K562 (cell line): ENCODE measurements around the gene GPR12. TPM values are rescaled to one million over a fixed set of nuclear protein-coding genes. Genes with fewer than 3 reads are reported as not detected.

Source experiments
- ATAC-seq: fragments of 200-7000 bp; cut with Tn5 transposase; 3 replicates; pipeline ENCODE4 v1.9.1; 2020; ENCODE audit warnings: moderate library complexity
- BruUV-seq: library from RNA; stranded (reverse); fragments of 400-500 nt; replicated peaks from 2 replicates; lab custom pipeline; 2021; lab: Mats Ljungman, UMichigan
- CTCF ChIA-PET: fragments of 300-600 bp; formaldehyde crosslinking; extraction: SDS; loops from one replicate; lab custom pipeline; 2021; ENCODE audit warnings: low intra/inter-chr PET ratio; lab: Yijun Ruan, JAX
- POLR2A ChIA-PET: fragments of 300-600, 350-650 bp; sonication (Branson Sonifier 250); formaldehyde crosslinking; extraction: SDS; loops from one replicate; lab custom pipeline; 2021; ENCODE audit warnings: antibody characterized with exemption, inconsistent platforms; lab: Yijun Ruan, JAX
- DNase-seq, 4 experiments: peaks; one replicate each; pipeline versions ENCODE4 v3.0.0 to v3.0.0-alpha.2; 2011 to 2018; ENCODE audit warnings: low spot score in 3 of 4, mixed read lengths in 3 of 4; ENCODE audit errors: extremely low read depth in 1 of 4
- FAIRE-seq: peaks from 2 replicates; lab custom pipeline; 2011; peaks lifted over from hg19 to GRCh38; lab: Jason Lieb, UNC
- H2AFZ ChIP-seq: 2 replicates; pipeline ENCODE4 v1.6.0; 2011; ENCODE audit warnings: low read depth, low read length, control low read depth, inconsistent platforms
- H3K27ac ChIP-seq: fragments of 200-600 bp; 3 replicates; pipeline ENCODE4 v1.8.0; 2011; ENCODE audit warnings: low read depth, mild to moderate bottlenecking, control low read depth, inconsistent platforms, low read length, moderate library complexity, mixed read lengths; ENCODE audit errors: extremely low read depth
- H3K27me3 ChIP-seq, 2 experiments: fragments of 300-600 bp in 1 of 2; 2 replicates in 1 of 2; 3 replicates in 1 of 2; pipeline versions ENCODE4 v1.6.0 to v1.8.0; 2011; ENCODE audit warnings: inconsistent platforms in 2 of 2, low read length in 2 of 2, mild to moderate bottlenecking in 1 of 2, mixed read lengths in 1 of 2, moderate library complexity in 1 of 2; ENCODE audit not compliant: control insufficient read depth in 2 of 2, insufficient read depth in 2 of 2
- H3K36me3 ChIP-seq: fragments of 300-600 bp; 3 replicates; pipeline ENCODE4 v1.8.0; 2011; ENCODE audit warnings: mild to moderate bottlenecking, low read length, inconsistent platforms; ENCODE audit not compliant: control insufficient read depth, insufficient read depth
- H3K4me1 ChIP-seq, 2 experiments: fragments of 200-600 bp in 1 of 2; replicated peaks in 1 of 2; 2 replicates in 1 of 2; 3 replicates in 1 of 2; pipeline versions ENCODE4 v1.5.1 to v1.8.0; 2011; ENCODE audit warnings: inconsistent platforms in 2 of 2, low read length in 2 of 2, mild to moderate bottlenecking in 1 of 2, mixed read lengths in 1 of 2, moderate library complexity in 1 of 2; ENCODE audit not compliant: control insufficient read depth in 2 of 2, insufficient read depth in 2 of 2
- H3K4me2 ChIP-seq: 2 replicates; pipeline ENCODE4 v1.6.1; 2011; ENCODE audit warnings: low read length, control low read depth, inconsistent platforms, mixed read lengths; ENCODE audit not compliant: insufficient read depth
- H3K4me3 ChIP-seq: fragments of 200-600 bp; sonication (generic), shearing (Covaris generic); 2 replicates; pipeline ENCODE4 v1.5.1; 2016; ENCODE audit warnings: control low read depth, inconsistent platforms
- H3K79me2 ChIP-seq: fragments of 200-600 bp; 3 replicates; pipeline ENCODE4 v1.8.0; 2011; ENCODE audit warnings: low read length, inconsistent platforms; ENCODE audit not compliant: control insufficient read depth, insufficient read depth
- H3K9ac ChIP-seq, 2 experiments: 2 replicates each; pipeline versions ENCODE4 v1.6.0 to v1.6.1; 2011; ENCODE audit warnings: low read depth in 2 of 2, low read length in 2 of 2, control low read depth in 1 of 2, inconsistent platforms in 1 of 2, mild to moderate bottlenecking in 1 of 2, mixed read lengths in 1 of 2; ENCODE audit not compliant: insufficient read depth in 1 of 2
- H3K9me1 ChIP-seq: one replicate; pipeline ENCODE4 v1.6.0; 2011; ENCODE audit warnings: inconsistent platforms, mild to moderate bottlenecking, low read length, moderate library complexity; ENCODE audit not compliant: control insufficient read depth, insufficient read depth
- H3K9me3 ChIP-seq: replicated peaks from 2 replicates; pipeline ENCODE4 v1.5.1; 2011; ENCODE audit warnings: low read depth, low read length, inconsistent platforms; ENCODE audit not compliant: control insufficient read depth, insufficient read depth
- H4K20me1 ChIP-seq: replicated peaks from 2 replicates; pipeline ENCODE4 v1.6.1; 2011; ENCODE audit warnings: low read length, inconsistent platforms, mixed read lengths; ENCODE audit not compliant: control insufficient read depth, insufficient read depth
- HCFC1 ChIP-seq: IDR thresholded peaks from 2 replicates; pipeline ENCODE4 v1.6.1; 2012; ENCODE audit warnings: low read depth, low read length, improper control_type of control experiment
- MTA1 ChIP-seq: fragments of 450-650 bp; IDR thresholded peaks from 2 replicates; pipeline ENCODE4 v1.6.1; 2017; ENCODE audit warnings: borderline replicate concordance
- NCOR1 ChIP-seq: fragments of 450-650 bp; IDR thresholded peaks from 2 replicates; pipeline ENCODE4 v1.6.1; 2016; ENCODE audit warnings: mild to moderate bottlenecking, moderate library complexity
- RFX1 ChIP-seq: fragments of 450-650 bp; IDR thresholded peaks from 2 replicates; pipeline ENCODE4 v1.6.1; 2016; ENCODE audit warnings: mild to moderate bottlenecking, moderate library complexity
- SAP30 ChIP-seq: fragments of 200-600 bp; sonication (generic); IDR thresholded peaks from 2 replicates; pipeline ENCODE4 v1.6.1; 2012; ENCODE audit warnings: borderline replicate concordance, low read depth, mild to moderate bottlenecking, moderate library complexity, low read length, control low read depth, inconsistent platforms; ENCODE audit not compliant: insufficient read depth, poor library complexity, severe bottlenecking
- SRSF3 ChIP-seq: fragments of 200-400 bp; formaldehyde crosslinking; IDR thresholded peaks from 2 replicates; pipeline ENCODE4 v1.6.1; 2016; ENCODE audit warnings: mild to moderate bottlenecking, low read length, moderate library complexity; ENCODE audit not compliant: insufficient read depth
- ZNF407 ChIP-seq: fragments of 450-650 bp; IDR thresholded peaks from 2 replicates; pipeline ENCODE4 v1.6.1; 2016; ENCODE audit warnings: low read depth
- ZNF717 ChIP-seq: fragments of 250-450 bp; sonication (Bioruptor Pico); IDR thresholded peaks from 2 replicates; pipeline ENCODE4 v1.5.0; 2021
- ZNF778 ChIP-seq: fragments of 450-650 bp; formaldehyde crosslinking; IDR thresholded peaks from 2 replicates; pipeline ENCODE4 v1.4.0; 2020; ENCODE audit warnings: mild to moderate bottlenecking, moderate library complexity
- WGBS: fragments of 100-300 bp; shearing (Covaris generic); methylation state at CpG from one replicate; pipeline ENCODE4 v1.1.6; 2016; ENCODE audit warnings: low coverage, mixed read lengths; ENCODE audit not compliant: insufficient coverage; ENCODE audit errors: missing lambda C conversion rate; 5-methylcytosine and 5-hydroxymethylcytosine counted together
- in situ Hi-C: fragments of 300-500 bp; cut with MboI; formaldehyde crosslinking; loops from 4 replicates; pipeline ENCODE4 v1.15.0; 2018; ENCODE audit warnings: inconsistent platforms, mixed read lengths
- intact Hi-C: fragments of 100-400 bp; cut with micrococcal nuclease; formaldehyde crosslinking; loops from 2 replicates; pipeline ENCODE4 v1.14.2; 2022
- polyA plus RNA-seq, 8 experiments: library from polyadenylated mRNA; depleted of rRNA in 4 of 8; stranded (reverse) in 5 of 8; unstranded in 3 of 8; fragments of >200 nt; fragmentation: Nextera tagmentation in 2 of 8; fragmentation: Illumina TruSeq in 1 of 8; extraction: Ambion mirVana in 2 of 8; extraction: Trizol in 1 of 8; gene quantifications; 2 replicates each; pipeline versions ENCODE4 v1.2.1 to v1.2.3, GENCODE V29; 2011 to 2014; ENCODE audit warnings: inconsistent platforms in 1 of 8, missing spikeins in 1 of 8
- total RNA-seq, 7 experiments: library from RNA; depleted of rRNA in 6 of 7; stranded (reverse); fragments of >200 nt in 6 of 7; fragmentation: Illumina TruSeq in 2 of 7; extraction: Trizol in 2 of 7; gene quantifications; 2 replicates each; pipeline versions ENCODE4 v1.2.1 to v1.2.3, GENCODE V29; 2011 to 2021; ENCODE audit warnings: low replicate concordance in 1 of 7

Gene GPR12
- total and polyA plus RNA-seq, 9 of the 15 experiments (the other 6 are each of a cell fraction or from before 2014, with no cell fraction given): not detected

GRCh38 chr13:26742691-26743358 is 17.8 kb downstream of the GPR12 start:
- Histone ChIP-seq H3K9me3 (no peaks in the 10 kb centered on the region), H3K27ac (no peak overlapping the region), H3K9ac (no peak overlapping the region), H3K9me1 (no peaks in the 10 kb centered on the region), H3K27me3 (peaks cover 2 to 16% of the 10 kb centered on the region in 2 experiments; a peak in 3 of 5 replicates), H3K4me3 (no peak overlapping the region), H2AFZ (no peak overlapping the region), H3K79me2 (no peaks in the 10 kb centered on the region), H4K20me1 (no peaks in the 10 kb centered on the region), H3K4me2 (no peak overlapping the region), H3K4me1 (no peaks in the 10 kb centered on the region), H3K36me3 (no peaks in the 10 kb centered on the region)
- BruUV-seq: no TSS peak
- WGBS: 4% methylated on average over 17 of the region's 25 CpGs
- intact Hi-C loops: no loop called here
- TF ChIP-seq ZNF407 (no peak), ZNF717 (CRISPR knock-in tag) (no peak), SAP30 (no peak), NCOR1 (no peak), SRSF3 (no peak), MTA1 (no peak), ZNF778 (CRISPR knock-in tag) (no peak), HCFC1 (no peak), RFX1 (no peak)
- FAIRE-seq (no peak), DNase-seq (no peak), ATAC-seq (no peak)
- ChIA-PET POLR2A (no interaction called here), CTCF (no interaction called here)
- in situ Hi-C loops: no loop called here
